HG02678 (cell line): ENCODE results near the gene ARHGAP44.

Source experiments
- ATAC-seq: cut with Tn5 transposase; IDR thresholded peaks from one replicate; pipeline ENCODE4 v1.9.1; 2021; ENCODE audit warnings: mild to moderate bottlenecking, moderate library complexity; ENCODE audit not compliant: unreplicated experiment

ARHGAP44 gene

DNA sequence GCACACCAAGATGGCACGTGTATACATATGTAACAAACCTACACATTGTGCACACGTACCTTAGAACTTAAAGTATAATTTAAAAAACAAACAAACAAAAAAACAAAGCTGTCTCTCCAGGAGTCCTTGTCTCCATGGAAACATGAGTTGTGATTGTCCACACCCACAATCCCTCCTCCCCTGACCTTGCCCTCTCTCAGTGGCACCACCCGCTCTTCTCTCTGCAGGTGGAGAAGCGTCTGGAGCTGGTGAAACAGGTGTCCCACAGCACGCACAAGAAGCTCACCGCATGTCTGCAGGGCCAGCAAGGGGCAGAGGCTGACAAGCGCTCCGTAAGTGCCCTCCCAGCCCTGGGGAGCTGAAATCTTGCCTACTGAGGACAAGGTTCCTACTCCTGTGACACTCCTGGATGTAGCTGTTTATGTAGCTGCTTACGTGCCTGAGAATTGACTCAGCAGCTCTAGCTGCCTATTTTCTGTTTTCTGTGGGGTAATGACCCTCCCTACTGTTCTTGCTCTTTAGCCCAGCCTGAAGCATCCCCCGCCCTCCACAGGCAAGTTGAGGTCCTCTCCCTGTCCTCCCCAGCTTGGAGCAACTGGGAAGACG, 107.0 kb downstream of the ARHGAP44 start:
- ATAC-seq = no peak

- no peak for ATAC-seq
Observed at GRCh38 chr17:12898110-12898509, 108.8 kb downstream of the ARHGAP44 start.

GRCh38 chr17:12899604-12900003, 110.3 kb downstream of the ARHGAP44 start:
- ATAC-seq = no peak

DNA sequence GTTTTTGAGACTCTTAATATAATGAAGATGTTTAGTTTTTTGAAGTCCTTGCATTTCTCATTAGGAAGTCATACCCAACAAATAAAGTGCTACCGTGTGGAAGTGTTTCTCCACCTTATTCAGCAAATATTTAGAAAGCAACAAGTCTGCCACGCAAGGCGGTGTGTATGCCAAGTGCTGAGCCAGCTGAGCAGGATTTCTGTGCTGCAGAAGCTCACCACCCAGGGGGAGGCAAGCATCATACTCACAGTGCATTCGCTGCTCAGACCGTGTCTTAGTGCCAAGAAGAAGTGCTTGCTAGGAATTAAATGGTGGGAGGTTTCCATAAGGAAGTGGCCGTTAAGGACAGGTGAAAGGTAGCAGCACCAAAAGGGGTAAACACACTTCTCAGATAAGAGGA, 111.2 kb downstream of the ARHGAP44 start:
- ATAC-seq = no peak

DNA sequence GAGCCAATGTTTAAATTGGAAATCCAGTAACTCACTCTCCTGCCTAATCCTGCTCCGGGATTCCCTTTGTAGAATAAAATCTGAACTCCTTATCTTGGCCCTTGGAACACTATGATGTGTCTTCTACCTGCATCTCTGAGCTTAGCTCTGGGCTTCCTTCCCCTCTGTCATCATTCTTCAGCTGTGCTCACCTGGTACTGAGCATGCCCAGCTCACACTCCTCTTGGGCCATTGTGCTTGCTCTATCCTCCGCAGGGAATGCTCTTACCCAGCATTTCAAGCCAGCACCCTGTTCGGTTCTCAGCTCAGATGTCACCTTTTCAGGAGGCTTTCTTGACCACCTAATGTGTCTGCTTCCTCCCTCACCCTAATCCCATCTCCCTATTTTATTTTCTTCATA, 112.7 kb downstream of the ARHGAP44 start:
- no peak for ATAC-seq

DNA sequence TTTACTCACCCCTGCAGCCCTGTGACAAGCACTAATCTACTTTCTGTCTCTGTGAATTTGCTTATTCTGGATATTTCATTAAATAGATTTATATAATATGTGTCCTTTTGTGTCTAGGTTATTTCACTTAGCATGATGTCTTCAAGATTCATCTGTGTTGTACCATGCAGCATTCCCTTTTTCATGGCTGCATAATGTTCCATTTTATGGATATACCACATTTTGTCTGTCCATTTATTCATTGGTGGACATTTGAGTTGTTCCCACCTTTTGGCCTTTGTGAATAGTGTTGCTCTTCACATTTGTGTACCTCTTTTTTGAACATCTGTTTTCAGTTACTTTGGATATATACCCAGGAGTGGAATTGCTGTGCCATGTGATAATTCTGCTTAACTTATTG, 118.2 kb downstream of the ARHGAP44 start:
- no peak for ATAC-seq

DNA sequence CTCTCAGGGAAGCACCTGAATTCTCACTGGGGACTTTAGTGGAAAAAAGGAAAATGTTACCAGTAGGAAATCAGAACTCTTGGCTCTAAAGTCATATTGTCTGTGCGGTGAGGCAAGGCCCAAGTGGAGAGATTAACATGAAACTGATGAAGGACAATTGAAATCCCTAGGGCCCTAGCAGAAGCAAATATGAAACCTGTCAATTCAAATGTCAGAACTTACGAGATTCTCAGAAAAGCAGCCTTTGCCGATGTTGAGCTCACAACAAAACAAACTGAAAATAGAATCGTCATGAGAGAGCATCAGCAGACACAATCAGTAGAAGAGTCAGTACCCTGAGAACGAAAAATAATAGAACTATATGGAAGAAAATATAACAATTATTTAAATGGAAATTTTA, 119.7 kb downstream of the ARHGAP44 start:
- no peak for ATAC-seq

DNA sequence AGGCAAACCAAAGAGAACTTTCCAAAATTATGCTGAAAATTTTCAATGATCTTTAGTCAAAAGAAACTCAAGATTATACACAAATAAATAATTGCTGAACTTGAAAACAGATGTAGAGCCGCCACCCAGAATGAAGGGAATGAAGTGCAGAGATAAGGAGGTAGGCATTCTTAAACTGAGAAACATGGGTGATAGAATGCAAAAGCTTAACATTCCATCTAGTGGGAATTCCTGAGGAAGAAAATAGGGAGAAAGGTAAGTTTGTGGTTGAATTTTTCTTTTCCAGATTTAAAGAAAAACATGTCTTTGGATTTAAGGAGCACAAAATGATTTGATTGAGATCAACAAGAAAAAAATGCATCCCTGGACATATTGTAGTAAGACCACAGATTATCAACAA, 120.2 kb downstream of the ARHGAP44 start:
- no peak for ATAC-seq

DNA sequence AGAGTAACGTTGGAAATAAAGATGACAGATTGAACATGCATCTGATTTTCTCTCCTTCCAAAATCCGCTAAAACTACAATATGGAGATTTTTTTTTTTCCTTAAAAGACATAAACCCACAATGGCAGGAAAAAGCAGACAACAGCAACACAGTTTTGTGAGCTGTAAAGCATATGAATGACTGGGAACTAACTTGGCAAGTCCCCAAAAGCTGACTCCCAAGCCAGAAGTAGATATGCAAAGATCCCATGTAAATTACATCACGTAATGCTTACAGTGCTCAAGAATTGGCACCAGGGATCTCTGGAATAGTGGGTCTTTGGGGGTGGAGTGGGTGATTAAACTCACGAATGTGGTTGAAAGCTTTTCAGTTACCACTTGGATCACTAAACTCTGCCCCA, 121.9 kb downstream of the ARHGAP44 start:
- ATAC-seq = no peak

DNA sequence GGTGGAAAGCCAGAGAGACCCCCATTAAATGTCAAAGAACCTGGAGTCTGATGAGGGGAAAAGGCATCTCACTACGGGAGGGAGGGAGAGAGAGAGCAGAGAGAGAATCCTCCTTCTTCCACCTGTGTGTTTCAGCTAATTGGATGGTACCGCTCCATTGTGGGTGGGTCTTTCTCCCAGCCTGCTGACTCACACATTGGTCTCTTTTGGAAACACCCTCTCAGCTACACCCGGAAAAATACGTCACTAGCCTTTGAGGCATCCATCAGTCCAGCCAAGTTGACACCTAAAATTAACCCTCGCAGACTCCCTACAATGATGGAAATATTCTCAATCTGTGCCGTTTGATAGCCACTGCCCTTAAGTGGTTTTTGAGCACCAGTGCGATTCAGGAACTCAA, 128.1 kb downstream of the ARHGAP44 start:
- ATAC-seq = no peak

DNA sequence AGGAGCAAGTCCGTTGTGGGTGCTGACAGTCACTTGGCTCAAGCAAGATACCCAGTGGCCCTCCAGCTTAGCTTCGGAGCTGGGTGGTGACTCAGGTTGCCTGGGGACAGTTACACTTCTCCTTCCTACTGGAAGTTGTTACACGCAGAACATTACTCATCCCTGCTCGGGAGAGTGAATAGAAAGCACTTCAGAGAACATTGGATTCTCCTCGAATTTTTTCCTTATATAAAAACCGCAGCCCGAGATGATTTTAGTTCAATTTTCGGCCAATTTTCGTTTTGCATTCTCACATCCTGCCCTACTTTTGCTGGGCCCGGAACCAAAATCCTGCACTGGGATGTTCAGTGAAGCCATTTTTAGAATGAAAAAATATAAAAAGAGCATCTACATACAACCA, 128.8 kb downstream of the ARHGAP44 start:
- no peak for ATAC-seq

- ATAC-seq = no peak
Observed at GRCh38 chr17:12922120-12922519, 132.8 kb downstream of the ARHGAP44 start.

GRCh38 chr17:12924614-12925013, 135.3 kb downstream of the ARHGAP44 start:
- ATAC-seq = no peak

DNA sequence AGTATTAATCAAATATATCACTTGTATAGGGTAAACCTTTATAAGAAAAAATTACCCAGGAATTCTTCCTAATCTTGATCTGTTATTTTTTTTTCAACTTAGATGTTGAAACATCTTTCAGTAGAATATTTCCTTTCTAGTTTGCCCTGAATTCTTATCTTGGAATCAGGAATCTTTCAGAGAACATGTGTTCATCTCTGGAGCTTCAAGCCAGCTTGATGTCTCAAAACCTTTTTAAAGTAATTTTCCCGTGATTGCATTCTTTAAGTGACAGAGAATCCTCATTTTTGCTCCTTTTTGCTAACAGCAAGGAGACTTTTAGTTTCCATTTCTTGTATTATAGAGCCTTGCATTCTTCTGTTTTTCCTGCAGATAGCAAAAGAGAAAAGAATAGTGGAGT, 137.7 kb downstream of the ARHGAP44 start:
- no peak for ATAC-seq

DNA sequence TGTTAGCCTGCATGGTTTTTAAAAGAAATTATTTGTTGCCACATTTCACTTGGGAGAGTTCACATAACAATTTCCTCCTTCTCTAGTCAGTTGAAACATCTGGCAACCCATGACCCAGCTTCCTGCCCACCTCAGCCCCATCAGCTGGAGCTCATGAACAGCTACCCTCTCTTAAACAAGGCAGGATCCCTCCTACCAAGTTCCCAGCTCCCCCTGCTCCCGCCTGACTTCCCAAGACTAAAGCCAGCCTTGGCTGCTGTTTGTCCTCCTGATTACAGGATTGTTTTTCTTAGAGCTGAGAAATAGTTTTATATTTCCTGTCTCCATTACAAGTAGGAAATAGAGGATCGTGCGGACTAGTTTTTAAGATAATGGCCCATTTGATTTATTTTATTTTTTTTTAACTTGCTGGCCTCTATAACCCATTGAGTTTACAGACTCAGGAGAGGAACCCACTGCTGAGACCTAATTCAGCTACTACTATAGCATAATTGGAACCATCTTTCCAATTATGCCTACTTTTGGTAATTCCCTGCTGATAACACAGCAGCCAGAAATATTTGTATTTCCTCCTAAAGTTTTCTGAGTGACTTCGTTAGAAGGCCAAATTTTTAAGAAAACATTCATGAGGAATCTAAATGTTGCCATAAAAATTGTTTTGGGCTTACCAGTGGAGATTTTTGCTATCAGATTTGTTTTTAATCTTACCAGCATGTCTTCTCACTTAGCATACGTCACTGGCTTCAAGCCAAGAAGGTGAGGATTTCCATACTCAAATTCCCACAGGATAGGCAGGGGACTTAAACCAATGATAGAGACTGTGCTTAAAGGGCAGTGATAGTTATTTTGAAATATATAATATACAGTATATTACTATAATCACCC, 138.5 kb downstream of the ARHGAP44 start:
- ATAC-seq = no peak

DNA sequence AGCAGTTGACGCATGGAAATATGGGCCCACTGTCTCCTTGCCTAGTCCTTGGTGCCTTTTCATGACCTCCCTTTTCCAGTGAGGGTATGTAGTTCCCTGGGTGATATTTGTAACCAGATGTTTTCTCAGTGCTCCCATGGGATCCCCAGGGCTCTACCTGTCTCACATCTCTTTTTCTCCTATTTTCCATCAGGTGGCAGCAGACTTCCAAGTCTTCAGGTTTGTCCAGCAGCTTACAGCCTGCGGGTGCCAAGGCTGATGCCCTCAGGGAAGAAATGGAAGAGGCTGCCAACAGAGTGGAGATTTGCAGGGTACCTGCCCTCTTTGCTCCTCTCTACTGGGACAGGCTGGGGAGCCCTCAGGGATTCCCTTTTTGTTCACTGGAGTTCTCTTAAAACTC, 139.4 kb downstream of the ARHGAP44 start:
- ATAC-seq = no peak

- ATAC-seq = no peak
Observed at GRCh38 chr17:12936501-12936900, 147.2 kb downstream of the ARHGAP44 start.

GRCh38 chr17:12940699-12941098, 151.4 kb downstream of the ARHGAP44 start:
- ATAC-seq = no peak

DNA sequence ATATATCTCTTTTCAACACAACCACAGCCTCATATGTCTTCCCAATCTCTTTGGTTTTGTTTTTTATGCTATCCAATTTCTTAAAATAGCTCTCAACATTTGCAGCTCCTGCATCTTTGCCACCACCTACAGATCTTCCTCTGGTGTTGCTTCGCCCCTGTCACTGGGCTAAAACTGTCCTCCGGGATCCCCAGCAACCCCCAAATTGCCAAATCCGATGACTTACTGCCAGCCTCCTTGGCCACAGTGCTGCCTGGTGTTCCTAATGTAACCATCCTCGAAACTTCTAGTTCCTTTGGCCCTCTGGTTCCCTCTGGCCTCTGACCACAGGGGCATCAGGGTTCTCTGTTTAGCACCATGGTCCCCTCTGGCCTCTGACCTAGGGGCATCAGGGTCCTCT, 157.7 kb downstream of the ARHGAP44 start:
- ATAC-seq = no peak

DNA sequence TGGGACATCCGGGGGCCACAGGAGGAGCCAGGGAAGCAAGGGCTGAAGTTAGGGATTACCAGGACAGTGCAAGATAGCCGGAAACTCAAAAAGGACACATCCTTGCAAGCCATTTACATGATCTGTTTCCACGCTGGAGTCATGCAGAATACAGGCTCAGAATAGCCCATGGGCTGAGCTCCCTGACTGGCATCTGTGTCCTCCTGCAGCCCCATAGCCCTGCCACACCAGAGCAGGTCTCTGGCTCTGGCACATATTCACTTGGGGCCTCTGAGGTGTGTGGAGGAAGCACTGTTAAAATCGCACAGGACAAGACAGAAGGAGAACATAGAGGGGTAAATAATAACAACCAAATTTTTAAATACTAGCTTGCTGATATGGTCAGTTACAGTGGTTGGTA, 162.7 kb downstream of the ARHGAP44 start:
- ATAC-seq = no peak

DNA sequence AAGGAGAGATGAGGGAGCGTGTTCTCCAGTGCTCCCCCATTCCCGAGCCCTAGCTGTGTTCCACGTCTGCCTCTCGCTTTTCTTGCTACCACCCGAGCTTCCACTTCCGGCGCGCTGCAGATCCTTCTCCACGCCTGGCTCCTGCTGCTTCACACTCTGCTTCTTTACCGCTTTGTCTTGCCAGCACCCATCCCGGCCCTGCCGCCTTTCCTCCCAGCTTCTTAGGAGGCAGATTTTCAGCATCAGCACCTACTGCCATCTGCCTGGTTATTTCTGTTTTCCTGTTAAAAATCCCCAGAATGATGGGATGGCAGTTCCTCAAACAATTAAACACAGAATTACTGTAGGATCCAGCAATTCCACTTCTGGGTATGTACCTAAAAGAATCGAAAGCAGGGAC, 163.9 kb downstream of the ARHGAP44 start:
- no peak for ATAC-seq

DNA sequence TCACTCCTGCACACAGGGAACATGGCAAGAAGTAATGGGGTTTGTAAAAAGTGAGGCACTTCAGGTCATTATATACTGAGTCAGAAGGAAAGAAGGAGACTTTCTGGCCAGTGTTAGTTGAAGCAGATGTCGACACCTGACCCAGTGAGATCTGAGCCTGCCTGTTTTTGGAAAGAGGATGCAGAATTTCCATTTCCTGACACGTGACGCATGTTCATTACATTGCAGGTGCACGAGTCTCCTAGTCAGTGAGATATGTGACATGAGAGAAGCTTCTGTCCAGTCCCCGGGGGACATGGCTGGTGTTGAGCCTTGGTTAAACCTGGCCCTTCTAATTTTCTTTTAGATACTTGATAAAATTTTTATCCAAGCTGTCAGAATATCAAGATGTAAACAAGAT, 166.2 kb downstream of the ARHGAP44 start:
- no peak for ATAC-seq

DNA sequence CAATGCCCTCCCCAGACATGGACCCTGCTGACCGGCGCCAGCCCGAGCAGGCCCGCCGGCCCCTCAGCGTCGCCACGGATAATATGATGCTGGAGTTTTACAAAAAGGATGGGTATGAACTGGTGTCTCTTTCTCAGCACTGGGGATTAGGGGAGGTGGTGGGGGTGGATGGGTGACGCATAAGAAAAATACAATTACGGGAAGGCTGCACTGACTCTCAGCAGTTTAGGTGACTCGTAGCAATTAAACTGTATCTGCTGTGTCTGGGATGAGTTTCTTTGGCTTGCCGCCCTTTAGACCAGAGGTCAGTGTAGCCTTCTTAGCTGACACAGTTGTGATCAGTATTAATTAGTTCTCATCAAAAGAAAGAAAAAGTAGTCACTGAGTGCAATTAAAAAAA, 169.5 kb downstream of the ARHGAP44 start:
- no peak for ATAC-seq
